B cell (primary cell): ENCODE measurements around the gene PRKAG2. TPM values are rescaled to one million over a fixed set of nuclear protein-coding genes. Genes with fewer than 3 reads are reported as not detected.

Experiments
- ATAC-seq: fragments of 200-7000 bp; cut with Tn5 transposase; one replicate; pipeline ENCODE4 v1.10.0; 2021; ENCODE audit warnings: low read depth, mild to moderate bottlenecking, moderate number of reproducible peaks, moderate library complexity
- CTCF ChIA-PET: fragments of 350-600 bp; sonication (Branson Sonifier 250); formaldehyde crosslinking; loops from one replicate; lab custom pipeline; 2021; ENCODE audit warnings: antibody characterized with exemption, inconsistent platforms; lab: Charles Lee
- POLR2A ChIA-PET: fragments of 350-600 bp; sonication (Branson Sonifier 250); formaldehyde crosslinking; loops from one replicate; lab custom pipeline; 2021; ENCODE audit warnings: antibody characterized with exemption; lab: Charles Lee
- DNase-seq: peaks from one replicate; pipeline ENCODE4 v3.0.0; 2013
- H2AFZ ChIP-seq: 2 replicates; pipeline ENCODE4 v1.6.1; 2012; ENCODE audit warnings: mild to moderate bottlenecking, low read depth, low read length; ENCODE audit not compliant: insufficient read depth, poor library complexity, severe bottlenecking
- H3K27ac ChIP-seq, 2 donors: 1 replicate in 1 of 2; 2 replicates in 1 of 2; pipeline ENCODE4 v1.5.1; 2012 to 2013; ENCODE audit warnings: low read length in 2 of 2, mild to moderate bottlenecking in 2 of 2, moderate library complexity in 1 of 2
- H3K27me3 ChIP-seq, 4 experiments: fragments of 200-600 bp in 1 of 4; sonication (generic) in 1 of 4; replicated peaks in 1 of 4; 1 replicate in 2 of 4; 2 replicates in 2 of 4; pipeline versions ENCODE4 v1.6.1 to v1.7.0; 2013 to 2016; ENCODE audit warnings: low read length in 3 of 4, mild to moderate bottlenecking in 2 of 4, mixed read lengths in 1 of 4, moderate library complexity in 1 of 4; ENCODE audit not compliant: insufficient read depth in 4 of 4, control insufficient read depth in 3 of 4; ENCODE audit errors: control extremely low read depth in 1 of 4
- H3K36me3 ChIP-seq, 2 experiments: replicated peaks in 1 of 2; 1 replicate in 1 of 2; 2 replicates in 1 of 2; pipeline versions ENCODE4 v1.6.1 to v1.7.1; 2013; ENCODE audit warnings: low read length in 1 of 2; ENCODE audit not compliant: insufficient read depth in 2 of 2, control insufficient read depth in 1 of 2; ENCODE audit errors: control extremely low read depth in 1 of 2, extremely low read depth in 1 of 2
- H3K4me1 ChIP-seq, 2 donors: fragments of 200-600 bp in 1 of 2; sonication (generic) in 1 of 2; 1 replicate in 1 of 2; 2 replicates in 1 of 2; pipeline versions ENCODE4 v1.5.1 to v1.6.1; 2013 to 2017; ENCODE audit warnings: low read length in 2 of 2; ENCODE audit not compliant: control insufficient read depth in 2 of 2, insufficient read depth in 2 of 2
- H3K4me2 ChIP-seq: replicated peaks from 2 replicates; pipeline ENCODE3; 2012; ENCODE audit warnings: mild to moderate bottlenecking, low read depth, low read length; ENCODE audit not compliant: poor library complexity, severe bottlenecking
- H3K4me3 ChIP-seq, 5 experiments: fragments of 200-600 bp in 1 of 5; sonication (generic) in 1 of 5; 1 replicate in 3 of 5; 2 replicates in 2 of 5; pipeline versions ENCODE4 v1.5.1 to v1.7.0; 2011 to 2016; ENCODE audit warnings: low read length in 4 of 5, mild to moderate bottlenecking in 4 of 5, low read depth in 2 of 5, control low read depth in 1 of 5, moderate library complexity in 1 of 5; ENCODE audit not compliant: insufficient read depth in 1 of 5; ENCODE audit errors: control extremely low read depth in 1 of 5, extremely low read depth in 1 of 5
- H3K79me2 ChIP-seq: fragments of 200-600 bp; sonication (generic); one replicate; pipeline ENCODE4 v1.6.0; 2016; ENCODE audit warnings: low read length; ENCODE audit not compliant: control insufficient read depth, insufficient read depth
- H3K9ac ChIP-seq: fragments of 200-600 bp; sonication (generic); 2 replicates; pipeline ENCODE4 v1.6.1; 2017; ENCODE audit warnings: mild to moderate bottlenecking, low read length, moderate library complexity
- H3K9me3 ChIP-seq, 3 donors: one replicate each; pipeline versions ENCODE4 v1.6.1 to v1.7.1; 2013; ENCODE audit warnings: low read length in 2 of 3; ENCODE audit not compliant: control insufficient read depth in 2 of 3, insufficient read depth in 1 of 3; ENCODE audit errors: control extremely low read depth in 1 of 3
- H4K20me1 ChIP-seq: 2 replicates; pipeline ENCODE4 v1.6.0; 2012; ENCODE audit warnings: mild to moderate bottlenecking, low read length; ENCODE audit not compliant: insufficient read depth, control insufficient read depth, poor library complexity, severe bottlenecking
- H3K27ac Mint-ChIP-seq: one replicate; pipeline ENCODE4 v1.8.0; 2021; ENCODE audit warnings: mixed read lengths
- H3K27me3 Mint-ChIP-seq: one replicate; pipeline ENCODE4 v1.8.0; 2021; ENCODE audit warnings: mixed read lengths
- H3K4me1 Mint-ChIP-seq: one replicate; pipeline ENCODE4 v1.8.0; 2021; ENCODE audit warnings: mixed read lengths
- H3K4me3 Mint-ChIP-seq: one replicate; pipeline ENCODE4 v1.8.0; 2021; ENCODE audit warnings: mixed read lengths
- H3K9me3 Mint-ChIP-seq: one replicate; pipeline ENCODE4 v1.8.0; 2022; ENCODE audit warnings: mixed read lengths; ENCODE audit not compliant: insufficient read depth
- EZH2 ChIP-seq: IDR thresholded peaks from 2 replicates; pipeline ENCODE4 v1.6.1; 2012; ENCODE audit warnings: borderline replicate concordance, low read depth, mild to moderate bottlenecking, moderate library complexity, low read length; ENCODE audit not compliant: insufficient read depth, poor library complexity, severe bottlenecking
- WGBS: methylation state at CpG from one replicate; pipeline ENCODE4 v1.1.5; 2013; ENCODE audit warnings: missing lambda C conversion rate; ENCODE audit not compliant: insufficient coverage; 5-methylcytosine and 5-hydroxymethylcytosine counted together
- intact Hi-C: fragments of 100-400 bp; cut with micrococcal nuclease; formaldehyde crosslinking; loops from one replicate; pipeline ENCODE4 v1.10.0; 2022
- polyA plus RNA-seq: library from polyadenylated mRNA; depleted of rRNA; stranded (reverse); fragments of >200 nt; gene quantifications from 2 replicates; pipeline ENCODE4 v1.2.3, GENCODE V29; 2012
- total RNA-seq, 2 donors: library from RNA; stranded (reverse); fragments of 120-200 nt in 1 of 2; gene quantifications; 1 replicate in 1 of 2; 2 replicates in 1 of 2; pipeline versions ENCODE4 v1.2.3 to v1.2.4, GENCODE V29; 2013 to 2022
- TF ChIP-seq, protein P1 (sequence below): fragments of 200-600 bp; IDR thresholded peaks from one replicate; pipeline ENCODE4 v1.8.0; 2022; ENCODE audit warnings: antibody characterized with exemption, mild to moderate bottlenecking

Gene PRKAG2
- total and polyA plus RNA-seq, 2 donors (not counting 1 experiment from before 2014, with no cell fraction given), result 22.1 to 56.3 TPM

DNA sequence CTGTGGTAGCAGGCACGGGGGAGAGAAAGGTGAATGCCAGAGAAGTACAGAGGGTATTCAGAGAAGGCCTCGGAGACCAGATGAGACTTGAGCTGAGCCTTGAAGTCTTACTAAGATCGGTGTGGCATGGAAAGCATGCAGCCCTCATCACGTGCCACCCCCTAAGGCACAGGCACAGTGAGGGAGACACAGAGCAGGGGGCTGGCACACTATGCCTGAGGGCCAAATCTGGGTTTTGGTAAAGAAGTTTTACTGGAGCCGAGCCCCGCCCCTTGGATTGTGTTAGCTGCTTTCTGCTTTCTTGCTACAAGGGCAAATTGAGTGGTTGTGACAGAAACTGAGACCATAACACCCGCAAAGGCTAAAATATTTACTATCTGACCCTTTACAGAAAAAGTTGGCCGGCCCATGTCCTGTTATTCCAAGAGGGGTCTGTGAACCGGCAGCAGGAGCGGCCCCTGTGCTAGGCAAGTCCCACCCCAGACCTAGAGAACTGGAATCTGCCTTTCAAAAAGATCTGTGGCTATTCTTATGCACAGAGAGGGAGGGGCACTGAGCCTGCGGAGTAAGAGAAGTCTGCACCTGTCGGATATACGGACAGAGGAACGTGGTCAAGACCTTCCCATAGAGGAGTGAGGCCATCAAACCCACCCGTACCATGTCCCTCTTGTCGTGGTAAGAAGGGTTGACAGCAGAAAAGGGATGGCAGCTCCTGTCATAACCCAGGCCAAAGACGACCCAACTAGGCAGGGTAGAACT lies 247.9 kb downstream of the PRKAG2 start:
- no peak overlapping the region for H2AFZ ChIP-seq
- H3K36me3 ChIP-seq, result peaks cover 0 to 5% of the 10 kb centered on the region in 2 experiments
- Mint-ChIP-seq H3K4me1 (peaks cover 17% of the 10 kb centered on the region), H3K9me3 (peaks cover 3% of the 10 kb centered on the region), H3K4me3 (no peak overlapping the region), H3K27me3 (no peaks in the 10 kb centered on the region), H3K27ac (no peak overlapping the region)
- ATAC-seq (no peak), DNase-seq (no peak)
- ChIA-PET CTCF (interaction anchor here (1.0 to 1.7 kb wide), 3 partner anchors 16 to 155 kb away, joined by 3 to 4 read pairs (median 3); no protein-coding TSS in a partner anchor), POLR2A (no interaction called here)
- peaks cover 38% of the 10 kb centered on the region for H4K20me1 ChIP-seq
- no peak overlapping the region for H3K4me2 ChIP-seq
- intact Hi-C loops, result no loop called here
- peaks cover 0 to 3% (median 0%) of the 10 kb centered on the region in 3 donors for H3K9me3 ChIP-seq
- no peak overlapping the region for H3K27ac ChIP-seq
- H3K27me3 ChIP-seq, result no peaks in the 10 kb centered on the region
- H3K4me1 ChIP-seq, result peaks cover 11 to 12% of the 10 kb centered on the region in 2 donors
- H3K4me3 ChIP-seq, result no peak overlapping the region
- H3K9ac ChIP-seq, result no peak overlapping the region
- H3K79me2 ChIP-seq, result peaks cover 51% of the 10 kb centered on the region
- no peak for TF ChIP-seq EZH2
- TF ChIP-seq, protein P1, sequence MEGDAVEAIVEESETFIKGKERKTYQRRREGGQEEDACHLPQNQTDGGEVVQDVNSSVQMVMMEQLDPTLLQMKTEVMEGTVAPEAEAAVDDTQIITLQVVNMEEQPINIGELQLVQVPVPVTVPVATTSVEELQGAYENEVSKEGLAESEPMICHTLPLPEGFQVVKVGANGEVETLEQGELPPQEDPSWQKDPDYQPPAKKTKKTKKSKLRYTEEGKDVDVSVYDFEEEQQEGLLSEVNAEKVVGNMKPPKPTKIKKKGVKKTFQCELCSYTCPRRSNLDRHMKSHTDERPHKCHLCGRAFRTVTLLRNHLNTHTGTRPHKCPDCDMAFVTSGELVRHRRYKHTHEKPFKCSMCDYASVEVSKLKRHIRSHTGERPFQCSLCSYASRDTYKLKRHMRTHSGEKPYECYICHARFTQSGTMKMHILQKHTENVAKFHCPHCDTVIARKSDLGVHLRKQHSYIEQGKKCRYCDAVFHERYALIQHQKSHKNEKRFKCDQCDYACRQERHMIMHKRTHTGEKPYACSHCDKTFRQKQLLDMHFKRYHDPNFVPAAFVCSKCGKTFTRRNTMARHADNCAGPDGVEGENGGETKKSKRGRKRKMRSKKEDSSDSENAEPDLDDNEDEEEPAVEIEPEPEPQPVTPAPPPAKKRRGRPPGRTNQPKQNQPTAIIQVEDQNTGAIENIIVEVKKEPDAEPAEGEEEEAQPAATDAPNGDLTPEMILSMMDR, result no peak
- over 99% methylated on average over 13 of the region's 17 CpGs for WGBS
